GM12878 (cell line): Measurements from ENCODE around the gene RRP1B. TPM values are rescaled to one million over a fixed set of nuclear protein-coding genes. Genes with fewer than 3 reads are reported as not detected.

Source experiments
- ATAC-seq: fragments of 200-7000 bp; cut with Tn5 transposase; 3 replicates; pipeline ENCODE4 v1.9.1; 2020; ENCODE audit warnings: mild to moderate bottlenecking, moderate library complexity
- BruUV-seq: library from RNA; stranded (reverse); fragments of 400-500 nt; replicated peaks from 2 replicates; lab custom pipeline; 2021; lab: Mats Ljungman, UMichigan
- CTCF ChIA-PET: fragments of 300-600 bp; sonication (Branson Sonifier 250); formaldehyde crosslinking; extraction: SDS; loops from one replicate; lab custom pipeline; 2021; ENCODE audit warnings: inconsistent platforms; lab: Yijun Ruan, JAX
- POLR2A ChIA-PET: fragments of 350-600 bp; formaldehyde crosslinking; extraction: SDS; loops from one replicate; lab custom pipeline; 2021; ENCODE audit warnings: inconsistent platforms; lab: Charles Lee
- RAD21 ChIA-PET: fragments of 300-600 bp; sonication (Branson Sonifier 250); formaldehyde crosslinking; loops from one replicate; lab custom pipeline; 2023; ENCODE audit warnings: antibody characterized with exemption; ENCODE audit not compliant: unreplicated experiment; lab: Charles Lee
- SMC1A ChIA-PET: fragments of 300-600 bp; sonication (Branson Sonifier 250); formaldehyde crosslinking; loops from one replicate; lab custom pipeline; 2023; ENCODE audit not compliant: unreplicated experiment, uncharacterized antibody; lab: Charles Lee
- DNase-seq: peaks from one replicate; pipeline ENCODE4 v3.0.0-alpha.2; 2011; ENCODE audit warnings: low read depth, low spot score
- FAIRE-seq: peaks from 3 replicates; lab custom pipeline; 2011; peaks lifted over from hg19 to GRCh38; lab: Jason Lieb, UNC
- H2AFZ ChIP-seq: 2 replicates; pipeline ENCODE4 v1.6.0; 2011; ENCODE audit warnings: low read depth, low read length, control low read depth; ENCODE audit not compliant: control insufficient read depth
- H3K27ac ChIP-seq: 2 replicates; pipeline ENCODE4 v1.5.1; 2011; ENCODE audit warnings: control low read depth; ENCODE audit not compliant: control insufficient read depth, insufficient read depth
- H3K27me3 ChIP-seq, 2 experiments: replicated peaks in 1 of 2; 2 replicates each; pipeline versions ENCODE4 v1.6.0 to v1.6.1; 2011; ENCODE audit warnings: low read length in 1 of 2; ENCODE audit not compliant: control insufficient read depth in 2 of 2, insufficient read depth in 2 of 2
- H3K36me3 ChIP-seq, 2 experiments: 2 replicates each; pipeline ENCODE4 v1.5.1; 2011; ENCODE audit warnings: low read length in 1 of 2; ENCODE audit not compliant: control insufficient read depth in 2 of 2, insufficient read depth in 2 of 2
- H3K4me1 ChIP-seq: 2 replicates; pipeline ENCODE4 v1.6.1; 2011; ENCODE audit warnings: mild to moderate bottlenecking, low read length, moderate library complexity, mixed read lengths; ENCODE audit not compliant: control insufficient read depth, insufficient read depth
- H3K4me2 ChIP-seq: 2 replicates; pipeline ENCODE4 v1.6.0; 2011; ENCODE audit warnings: control low read depth; ENCODE audit not compliant: control insufficient read depth, insufficient read depth
- H3K4me3 ChIP-seq: fragments of 200-600 bp; sonication (generic); 2 replicates; pipeline ENCODE4 v1.5.1; 2016
- H3K79me2 ChIP-seq: 2 replicates; pipeline ENCODE4 v1.6.0; 2011; ENCODE audit warnings: low read length; ENCODE audit not compliant: control insufficient read depth, insufficient read depth
- H3K9ac ChIP-seq: 2 replicates; pipeline ENCODE4 v1.8.0; 2011; ENCODE audit warnings: low read length, control low read depth, mixed read lengths; ENCODE audit not compliant: control insufficient read depth, insufficient read depth
- H3K9me3 ChIP-seq: replicated peaks from 3 replicates; pipeline ENCODE4 v1.5.1; 2011; ENCODE audit warnings: mild to moderate bottlenecking, low read length; ENCODE audit not compliant: control insufficient read depth, insufficient read depth
- H4K20me1 ChIP-seq: 2 replicates; pipeline ENCODE4 v1.6.0; 2011; ENCODE audit not compliant: control insufficient read depth, insufficient read depth
- BACH1 ChIP-seq: fragments of 450-650 bp; IDR thresholded peaks from 2 replicates; pipeline ENCODE4 v1.6.1; 2017; ENCODE audit warnings: mild to moderate bottlenecking, borderline replicate concordance
- CHD1 ChIP-seq: IDR thresholded peaks from 2 replicates; pipeline ENCODE4 v1.6.1; 2012; ENCODE audit warnings: low read depth, low read length, improper control_type of control experiment
- CHD2 ChIP-seq: IDR thresholded peaks from 2 replicates; pipeline ENCODE4 v1.6.1; 2011; ENCODE audit warnings: low read depth, low read length, improper control_type of control experiment, borderline replicate concordance
- E4F1 ChIP-seq: fragments of 450-650 bp; IDR thresholded peaks from 2 replicates; pipeline ENCODE4 v1.6.1; 2018; ENCODE audit warnings: borderline replicate concordance, mild to moderate bottlenecking; ENCODE audit not compliant: partially characterized antibody
- GABPA ChIP-seq: IDR thresholded peaks from 2 replicates; pipeline ENCODE4 v1.6.1; 2014; ENCODE audit warnings: antibody characterized with exemption, low read depth, mild to moderate bottlenecking, inconsistent platforms
- MXI1 ChIP-seq: fragments of 150-350 bp; IDR thresholded peaks from 2 replicates; pipeline ENCODE4 v1.6.1; 2011; ENCODE audit warnings: low read depth, mild to moderate bottlenecking, inconsistent platforms, low read length, improper control_type of control experiment
- POLR2A ChIP-seq: IDR thresholded peaks from 2 replicates; pipeline ENCODE4 v1.6.1; 2011; ENCODE audit warnings: low read depth, mild to moderate bottlenecking, low read length
- SIX5 ChIP-seq: IDR thresholded peaks from 2 replicates; pipeline ENCODE4 v1.6.1; 2011; ENCODE audit warnings: mild to moderate bottlenecking, low read depth, low read length, moderate library complexity; ENCODE audit not compliant: severe bottlenecking
- SMAD5 ChIP-seq: IDR thresholded peaks from 2 replicates; pipeline ENCODE4 v1.6.1; 2016; ENCODE audit warnings: antibody characterized with exemption, low read depth
- STAT1 ChIP-seq: fragments of 450-650 bp; conservative IDR thresholded peaks from 2 replicates; pipeline ENCODE4 v1.6.1; 2014; ENCODE audit warnings: antibody characterized with exemption, mild to moderate bottlenecking
- ZNF687 ChIP-seq: fragments of 450-650 bp; IDR thresholded peaks from 2 replicates; pipeline ENCODE4 v1.6.1; 2017; ENCODE audit warnings: mild to moderate bottlenecking, moderate library complexity
- ZZZ3 ChIP-seq: IDR thresholded peaks from 2 replicates; pipeline ENCODE4 v1.6.1; 2011; ENCODE audit warnings: low read depth; ENCODE audit not compliant: control insufficient read depth, insufficient read length
- WGBS: methylation state at CpG from one replicate; pipeline ENCODE4 v1.1.6; 2016; ENCODE audit warnings: low lambda C conversion rate; ENCODE audit not compliant: insufficient replicate concordance, insufficient coverage; ENCODE audit errors: missing lambda C conversion rate; 5-methylcytosine and 5-hydroxymethylcytosine counted together
- in situ Hi-C: fragments of 300-500 bp; cut with MboI; formaldehyde crosslinking; loops from 9 replicates; pipeline ENCODE4 v1.14.3; 2018; ENCODE audit warnings: mixed read lengths
- intact Hi-C: fragments of 100-400 bp; cut with micrococcal nuclease; formaldehyde crosslinking; loops from one replicate; pipeline ENCODE4 v1.14.2; 2022; ENCODE audit not compliant: unreplicated experiment
- polyA plus RNA-seq, 11 experiments: library from polyadenylated mRNA; depleted of rRNA in 4 of 11; unstranded in 6 of 11; stranded (reverse) in 5 of 11; fragments of >200 nt; fragmentation: Nextera tagmentation in 4 of 11; fragmentation: Illumina TruSeq in 1 of 11; extraction: Ambion mirVana in 4 of 11; extraction: Trizol in 1 of 11; gene quantifications; 1 replicate in 1 of 11; 2 replicates in 10 of 11; pipeline versions ENCODE4 v1.2.1 to v1.2.3, GENCODE V29; 2011 to 2016; ENCODE audit warnings: inconsistent platforms in 2 of 11, missing spikeins in 2 of 11, low read depth in 1 of 11
- total RNA-seq, 4 experiments: library from RNA; depleted of rRNA in 3 of 4; stranded (reverse); fragments of >200 nt in 3 of 4; fragmentation: Illumina TruSeq in 1 of 4; extraction: Trizol in 1 of 4; gene quantifications; 2 replicates each; pipeline versions ENCODE4 v1.2.1 to v1.2.3, GENCODE V29; 2013 to 2021
- TF ChIP-seq, protein P1 (sequence below): fragments of 450-650 bp; formaldehyde crosslinking; IDR thresholded peaks from 2 replicates; pipeline ENCODE4 v1.4.0; 2022; ENCODE audit warnings: mild to moderate bottlenecking, moderate library complexity

The RRP1B gene
- total and polyA plus RNA-seq, 10 of the 15 experiments (the other 5 are each of a cell fraction or from before 2014, with no cell fraction given): 8.1 to 57.4 (median 38.1) TPM

GRCh38 chr21:43719748-43720538, 60.6 kb downstream of the RRP1B start:
- peak overlapping the region; percentile 88 for H3K4me3 ChIP-seq
- ChIA-PET POLR2A (interaction anchor here (0.6 to 1.6 kb wide), 4 partner anchors 9 to 51 kb away, joined by 3 to 8 read pairs (median 4); no protein-coding TSS in a partner anchor), CTCF (interaction anchor here (1.0 to 1.1 kb wide), 2 partner anchors 8 to 19 kb away, joined by 3 to 4 read pairs; no protein-coding TSS in a partner anchor), RAD21 (interaction anchor here (0.6 to 1.6 kb wide), 2 partner anchors 8 to 1208 kb away, joined by 4 to 8 read pairs; no protein-coding TSS in a partner anchor), SMC1A (no interaction called here)
- no TSS peak for BruUV-seq
- peak overlapping the region; percentile 86 for H3K27ac ChIP-seq
- peaks cover 58% of the 10 kb centered on the region for H3K4me1 ChIP-seq
- WGBS: 11% methylated on average over 49 of the region's 49 CpGs
- peak overlapping the region; percentile 99 for H3K4me2 ChIP-seq
- H3K36me3 ChIP-seq: peaks cover 4 to 6% of the 10 kb centered on the region in 2 experiments; a peak in 3 of 4 replicates
- no peaks in the 10 kb centered on the region for H3K27me3 ChIP-seq
- H2AFZ ChIP-seq: no peak overlapping the region; the same call in 1 of the 2 replicates
- ATAC-seq (peak; percentile 11), FAIRE-seq (no peak), DNase-seq (no peak)
- in situ Hi-C loops: no loop called here
- peaks cover 11% of the 10 kb centered on the region for H4K20me1 ChIP-seq
- intact Hi-C loops: loop anchor here (5.0 kb wide), 2 partner anchors 53 to 217 kb away; no protein-coding TSS in a partner anchor
- peak overlapping the region; percentile 87 for H3K9ac ChIP-seq
- H3K79me2 ChIP-seq: peaks cover 48% of the 10 kb centered on the region
- H3K9me3 ChIP-seq: no peaks in the 10 kb centered on the region
- no peak for TF ChIP-seq CHD1
- no peak for TF ChIP-seq E4F1
- no peak for TF ChIP-seq ZNF687
- TF ChIP-seq SIX5: no peak
- TF ChIP-seq POLR2A: peak; percentile 40
- peak; percentile 38 for TF ChIP-seq BACH1
- no peak for TF ChIP-seq SMAD5
- no peak for TF ChIP-seq GABPA
- no peak for TF ChIP-seq CHD2
- TF ChIP-seq STAT1: no peak
- no peak for TF ChIP-seq ZZZ3
- peak; percentile 1; the same call in 1 of the 2 replicates for TF ChIP-seq MXI1
- TF ChIP-seq, protein P1, sequence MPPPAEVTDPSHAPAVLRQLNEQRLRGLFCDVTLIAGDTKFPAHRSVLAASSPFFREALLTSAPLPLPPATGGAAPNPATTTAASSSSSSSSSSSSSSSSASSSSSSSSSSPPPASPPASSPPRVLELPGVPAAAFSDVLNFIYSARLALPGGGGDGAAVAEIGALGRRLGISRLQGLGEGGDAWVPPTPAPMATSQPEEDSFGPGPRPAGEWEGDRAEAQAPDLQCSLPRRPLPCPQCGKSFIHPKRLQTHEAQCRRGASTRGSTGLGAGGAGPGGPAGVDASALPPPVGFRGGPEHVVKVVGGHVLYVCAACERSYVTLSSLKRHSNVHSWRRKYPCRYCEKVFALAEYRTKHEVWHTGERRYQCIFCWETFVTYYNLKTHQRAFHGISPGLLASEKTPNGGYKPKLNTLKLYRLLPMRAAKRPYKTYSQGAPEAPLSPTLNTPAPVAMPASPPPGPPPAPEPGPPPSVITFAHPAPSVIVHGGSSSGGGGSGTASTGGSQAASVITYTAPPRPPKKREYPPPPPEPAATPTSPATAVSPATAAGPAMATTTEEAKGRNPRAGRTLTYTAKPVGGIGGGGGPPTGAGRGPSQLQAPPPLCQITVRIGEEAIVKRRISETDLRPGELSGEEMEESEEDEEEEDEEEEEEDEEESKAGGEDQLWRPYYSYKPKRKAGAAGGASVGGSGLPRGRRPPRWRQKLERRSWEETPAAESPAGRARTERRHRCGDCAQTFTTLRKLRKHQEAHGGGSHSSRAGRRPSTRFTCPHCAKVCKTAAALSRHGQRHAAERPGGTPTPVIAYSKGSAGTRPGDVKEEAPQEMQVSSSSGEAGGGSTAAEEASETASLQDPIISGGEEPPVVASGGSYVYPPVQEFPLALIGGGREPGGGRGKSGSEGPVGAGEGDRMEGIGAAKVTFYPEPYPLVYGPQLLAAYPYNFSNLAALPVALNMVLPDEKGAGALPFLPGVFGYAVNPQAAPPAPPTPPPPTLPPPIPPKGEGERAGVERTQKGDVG (CRISPR knock-in tag): no peak
